SU-DHL-6 (cell line): ENCODE results near the gene LIX1L.

Experiments used
- CTCF ChIP-seq: fragments of 200-600 bp; sonication (generic); IDR thresholded peaks from one replicate; pipeline ENCODE4 v1.5.1; 2017; ENCODE audit warnings: antibody characterized with exemption, mild to moderate bottlenecking, low read length, moderate library complexity; ENCODE audit not compliant: insufficient read depth, poor library complexity, severe bottlenecking
- EZH2phosphoT487 ChIP-seq: fragments of 200-600 bp; sonication (generic), shearing (Covaris generic); conservative IDR thresholded peaks from 2 replicates; pipeline ENCODE4 v1.6.1; 2018; ENCODE audit warnings: mild to moderate bottlenecking, antibody characterized with exemption, low read length, moderate library complexity, mixed read lengths

- no peak for TF ChIP-seq CTCF
- TF ChIP-seq EZH2phosphoT487 = no peak
These were observed 30.1 kb upstream of the LIX1L start for GRCh38 chr1:145987926-145988325.
